ENCODE data around the gene GRID1. TPM values are rescaled to one million over a fixed set of nuclear protein-coding genes. Genes with fewer than 3 reads are reported as not detected.

Gene GRID1
- total RNA-seq, 1 donor from 2014 or later = 0.75 TPM

- Mint-ChIP-seq H3K9me3 (ENCODE audit: unreplicated experiment) (peaks cover 4% of the 10 kb centered on the region), H3K27ac (ENCODE audit: unreplicated experiment) (no peak overlapping the region), H3K4me3 (ENCODE audit: unreplicated experiment) (no peak overlapping the region), H3K27me3 (ENCODE audit: low read depth, unreplicated experiment) (peaks cover 44% of the 10 kb centered on the region), H3K36me3 (ENCODE audit: low read depth, unreplicated experiment) (no peaks in the 10 kb centered on the region), H3K4me1 (ENCODE audit: low read depth, unreplicated experiment) (no peaks in the 10 kb centered on the region)
- no peak overlapping the region for H3K9ac ChIP-seq (ENCODE audit: low read length)
- no peaks in the 10 kb centered on the region for H3K4me1 ChIP-seq (ENCODE audit: insufficient read depth, low read length)
- no peaks in the 10 kb centered on the region for H3K36me3 ChIP-seq (ENCODE audit: insufficient read depth, low read length)
- no peaks in the 10 kb centered on the region for H4K20me1 ChIP-seq (ENCODE audit: insufficient read depth, low read length)
- H3K4me2 ChIP-seq (ENCODE audit: low read length) = no peak overlapping the region
- peaks cover 2% of the 10 kb centered on the region for H3K27me3 ChIP-seq (ENCODE audit: insufficient read depth, low read length)
- H3K4me3 ChIP-seq (ENCODE audit: insufficient read depth, low read depth, low read length) = no peak overlapping the region
- peaks cover 3% of the 10 kb centered on the region for H3K9me3 ChIP-seq (ENCODE audit: insufficient read depth, low read depth, low read length)
- DNase-seq (ENCODE audit: low read depth) (no peak), FAIRE-seq (no peak)
- H3K79me2 ChIP-seq (ENCODE audit: insufficient read depth, low read length) = no peaks in the 10 kb centered on the region
- no peak overlapping the region for H2AFZ ChIP-seq (ENCODE audit: low read depth, low read length)
- no peak for TF ChIP-seq CTCF (IDR thresholded peaks at IDR 0.05; ENCODE audit: insufficient read depth, low read depth, low read length)
- TF ChIP-seq EZH2 (IDR thresholded peaks at IDR 0.05; ENCODE audit: insufficient read depth, low read length) = no peak
- H3K27ac ChIP-seq (ENCODE audit: low read depth, low read length) = no peak overlapping the region
Measured at GRCh38 chr10:86335257-86335656, 31.3 kb downstream of the GRID1 start.

GRCh38 chr10:86334488-86335085, 32.0 kb downstream of the GRID1 start:
- no peak overlapping the region for H3K27ac ChIP-seq (ENCODE audit: low read depth, low read length)

More at GRCh38 chr10:86334488-86335085, 32.0 kb downstream of the GRID1 start:
- H3K27ac Mint-ChIP-seq (ENCODE audit: unreplicated experiment) = no peak overlapping the region
- peaks cover 39% of the 10 kb centered on the region for H3K27me3 Mint-ChIP-seq (ENCODE audit: low read depth, unreplicated experiment)
- no peak overlapping the region for H2AFZ ChIP-seq (ENCODE audit: low read depth, low read length)
- H4K20me1 ChIP-seq (ENCODE audit: insufficient read depth, low read length) = no peaks in the 10 kb centered on the region
- no peaks in the 10 kb centered on the region for H3K79me2 ChIP-seq (ENCODE audit: insufficient read depth, low read length)
- DNase-seq (ENCODE audit: low read depth) (no peak), FAIRE-seq (no peak)
- no peaks in the 10 kb centered on the region for H3K4me1 ChIP-seq (ENCODE audit: insufficient read depth, low read length)
- H3K4me1 Mint-ChIP-seq (ENCODE audit: low read depth, unreplicated experiment) = no peaks in the 10 kb centered on the region
- peaks cover 4% of the 10 kb centered on the region for H3K9me3 Mint-ChIP-seq (ENCODE audit: unreplicated experiment)
- H3K4me2 ChIP-seq (ENCODE audit: low read length) = no peak overlapping the region
- peaks cover 2% of the 10 kb centered on the region for H3K27me3 ChIP-seq (ENCODE audit: insufficient read depth, low read length)
- TF ChIP-seq CTCF (IDR thresholded peaks at IDR 0.05; ENCODE audit: insufficient read depth, low read depth, low read length) = no peak
- no peak for TF ChIP-seq EZH2 (IDR thresholded peaks at IDR 0.05; ENCODE audit: insufficient read depth, low read length)
- peaks cover 3% of the 10 kb centered on the region for H3K9me3 ChIP-seq (ENCODE audit: insufficient read depth, low read depth, low read length)
- H3K4me3 ChIP-seq (ENCODE audit: insufficient read depth, low read depth, low read length) = no peak overlapping the region
- H3K36me3 Mint-ChIP-seq (ENCODE audit: low read depth, unreplicated experiment) = no peaks in the 10 kb centered on the region
- H3K4me3 Mint-ChIP-seq (ENCODE audit: unreplicated experiment) = no peak overlapping the region
- no peaks in the 10 kb centered on the region for H3K36me3 ChIP-seq (ENCODE audit: insufficient read depth, low read length)
- no peak overlapping the region for H3K9ac ChIP-seq (ENCODE audit: low read length)
